NCI-H2029 (cell line): Measurements from ENCODE around the gene KCNQ1OT1.

ENCODE experiments used
- DNase-seq: peaks from one replicate; lab custom pipeline; 2025; lab: John Stamatoyannopoulos, UW

KCNQ1OT1 gene

GRCh38 chr11:2701898-2702434 is 2.2 kb upstream of the KCNQ1OT1 start:
- DNase-seq: no peak

GRCh38 chr11:2701230-2701629 is 1.4 kb upstream of the KCNQ1OT1 start:
- no peak for DNase-seq

DNA sequence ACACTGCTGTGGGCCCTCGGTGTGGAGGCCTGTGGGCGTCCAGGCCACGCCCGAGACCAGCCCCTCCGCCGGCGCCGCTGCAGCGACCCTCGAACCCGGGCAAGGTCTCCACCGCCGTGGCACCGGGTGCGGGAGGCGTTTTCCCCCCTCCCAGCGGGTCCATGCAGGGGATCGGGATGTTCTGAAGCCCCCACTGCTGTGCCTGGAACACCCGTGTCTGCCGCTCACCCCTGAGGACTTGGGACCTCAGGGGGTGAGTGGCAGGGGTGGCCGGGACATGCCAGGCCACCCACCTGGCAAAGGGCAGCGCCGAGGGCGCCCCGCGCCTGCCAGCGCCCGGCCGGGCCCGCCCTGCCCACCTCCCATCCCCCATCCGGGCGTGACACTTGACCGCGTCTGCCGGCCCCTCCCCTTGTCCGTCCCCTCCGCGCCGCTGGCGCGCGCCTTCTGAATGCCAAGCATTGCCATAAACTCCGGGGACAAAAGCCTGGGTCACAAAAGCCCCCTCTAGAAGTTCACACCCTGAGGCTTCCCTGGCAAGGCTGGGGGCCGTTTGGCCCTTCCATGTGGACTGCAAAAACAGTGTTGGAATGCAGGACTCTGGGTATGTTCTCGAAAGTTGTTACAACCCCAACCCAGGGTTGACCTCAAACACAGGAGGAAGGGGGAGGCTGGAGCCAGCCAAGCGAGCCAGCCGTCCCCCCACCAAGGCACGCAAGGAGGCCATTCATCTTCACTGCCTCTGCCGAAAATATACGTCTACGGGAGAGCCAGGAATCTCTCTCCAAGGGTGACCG is 819 bp upstream of the KCNQ1OT1 start:
- DNase-seq: no peak

GRCh38 chr11:2699185-2699530 is 636 bp downstream of the KCNQ1OT1 start:
- DNase-seq: no peak

GRCh38 chr11:2698386-2699184 is 1.2 kb downstream of the KCNQ1OT1 start:
- no peak for DNase-seq

GRCh38 chr11:2697866-2698265 is 1.9 kb downstream of the KCNQ1OT1 start:
- no peak for DNase-seq

GRCh38 chr11:2696455-2696854 is 3.3 kb downstream of the KCNQ1OT1 start:
- no peak for DNase-seq

GRCh38 chr11:2694995-2695939 is 4.5 kb downstream of the KCNQ1OT1 start:
- no peak for DNase-seq

DNA sequence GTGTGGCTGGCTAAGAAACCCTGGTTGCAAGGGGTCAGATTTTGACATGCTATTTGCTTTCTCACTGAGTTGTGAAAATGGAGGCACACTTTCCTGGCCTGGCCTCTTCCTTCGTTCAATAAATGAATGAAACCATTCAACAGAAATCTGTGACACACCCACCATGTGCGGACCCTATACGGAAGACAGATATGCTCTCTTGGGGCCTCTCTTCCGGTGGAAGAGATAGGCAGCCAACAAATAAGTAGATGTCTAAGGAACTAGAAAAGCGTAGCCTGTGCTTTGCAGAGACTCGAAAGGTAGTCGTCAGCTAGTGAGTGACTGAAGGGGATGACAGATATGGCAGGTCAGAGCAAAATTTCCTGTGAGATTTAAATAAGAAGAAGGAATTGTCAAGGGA is 5.3 kb downstream of the KCNQ1OT1 start:
- no peak for DNase-seq

DNA sequence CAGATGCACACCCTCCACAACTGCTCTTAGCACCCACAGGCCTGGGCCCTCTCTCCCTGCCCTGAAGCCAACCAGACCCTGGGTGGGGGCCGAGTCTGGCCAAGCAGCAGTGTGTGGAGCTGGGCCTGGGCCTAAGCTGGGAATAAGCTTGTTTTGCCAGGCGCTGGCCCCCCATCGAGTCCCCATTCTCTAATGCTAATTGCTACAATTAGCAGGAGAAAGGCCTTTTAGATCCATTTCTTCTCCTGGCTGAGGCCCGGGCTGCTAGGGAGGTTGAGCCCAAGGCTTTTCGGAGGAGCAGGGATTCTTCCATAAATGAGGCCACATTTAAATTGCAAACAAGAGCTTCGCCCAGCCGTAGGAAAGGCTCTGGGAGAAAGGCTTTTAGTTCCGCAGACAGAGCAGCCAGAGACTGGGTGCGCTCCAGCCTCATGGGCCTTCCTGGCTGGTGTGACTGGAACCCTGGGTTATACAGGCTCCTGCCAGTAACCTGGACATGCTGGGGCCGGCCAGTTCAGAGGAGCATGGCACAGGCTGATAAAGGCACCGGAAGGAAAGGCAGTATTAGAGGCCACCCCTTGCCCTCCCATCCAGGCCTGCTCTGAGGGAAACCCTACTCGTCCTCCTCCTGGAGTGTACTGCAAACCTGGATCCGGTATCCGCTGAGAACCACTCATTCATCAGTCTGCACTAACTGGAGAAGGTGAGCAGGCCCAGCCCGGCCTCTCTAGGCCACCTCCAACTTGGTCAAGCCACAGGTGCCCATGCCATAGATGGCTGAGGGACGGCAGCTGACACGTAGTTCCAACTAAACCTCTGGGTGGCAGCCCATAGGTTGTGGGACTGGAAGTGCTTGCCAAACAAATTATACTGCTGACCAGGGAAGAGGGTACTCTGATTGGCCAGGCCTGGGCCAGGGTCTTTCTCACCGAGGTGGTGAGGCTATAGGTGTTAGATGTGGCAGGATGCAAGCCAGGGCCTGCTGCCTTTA is 6.2 kb downstream of the KCNQ1OT1 start:
- DNase-seq: no peak

DNA sequence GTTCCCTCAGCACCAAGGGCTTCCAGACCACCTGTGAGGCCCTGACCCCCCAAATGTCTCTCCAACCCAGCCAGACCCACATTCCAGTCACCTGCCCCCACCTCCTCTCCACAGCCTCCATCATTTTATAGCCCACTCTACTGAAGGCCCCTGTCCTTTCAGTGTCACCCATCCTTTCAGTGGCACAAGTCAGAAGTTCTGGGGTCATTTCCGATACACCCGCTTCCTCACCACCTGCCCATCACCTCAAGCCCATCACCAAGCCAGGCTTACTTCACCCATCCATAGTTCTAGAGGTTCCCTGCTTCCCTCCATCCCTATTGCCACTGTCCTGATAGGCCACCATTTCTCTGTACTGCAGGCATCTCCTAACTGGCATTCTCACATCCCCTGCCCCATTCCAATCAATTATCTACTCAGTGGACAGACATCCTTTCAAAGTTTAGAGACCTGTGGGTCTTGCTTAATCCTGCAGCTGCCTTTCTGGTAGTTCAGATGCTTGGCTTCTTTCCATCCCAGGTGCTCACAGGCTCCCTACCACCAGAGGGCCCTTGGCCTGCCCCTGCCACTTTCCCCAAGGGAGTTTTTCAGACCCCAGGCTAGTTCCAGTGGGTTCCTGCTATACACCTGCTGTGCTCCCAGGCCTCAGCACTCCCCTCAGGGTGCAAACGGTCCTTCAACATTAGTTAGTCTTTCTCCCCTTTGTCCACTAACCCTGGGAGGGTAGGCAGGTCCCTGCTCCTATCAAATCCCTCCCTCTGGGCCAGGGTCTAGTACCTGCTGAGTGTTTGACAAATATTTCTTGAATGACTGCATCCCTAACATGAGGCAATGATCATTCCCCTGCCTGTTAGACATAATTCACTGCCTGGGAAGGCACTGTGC is 7.6 kb downstream of the KCNQ1OT1 start:
- DNase-seq: peak; percentile 57

GRCh38 chr11:2691355-2691761 is 8.4 kb downstream of the KCNQ1OT1 start:
- no peak for DNase-seq

GRCh38 chr11:2690596-2691354 is 9.0 kb downstream of the KCNQ1OT1 start:
- DNase-seq: no peak

DNA sequence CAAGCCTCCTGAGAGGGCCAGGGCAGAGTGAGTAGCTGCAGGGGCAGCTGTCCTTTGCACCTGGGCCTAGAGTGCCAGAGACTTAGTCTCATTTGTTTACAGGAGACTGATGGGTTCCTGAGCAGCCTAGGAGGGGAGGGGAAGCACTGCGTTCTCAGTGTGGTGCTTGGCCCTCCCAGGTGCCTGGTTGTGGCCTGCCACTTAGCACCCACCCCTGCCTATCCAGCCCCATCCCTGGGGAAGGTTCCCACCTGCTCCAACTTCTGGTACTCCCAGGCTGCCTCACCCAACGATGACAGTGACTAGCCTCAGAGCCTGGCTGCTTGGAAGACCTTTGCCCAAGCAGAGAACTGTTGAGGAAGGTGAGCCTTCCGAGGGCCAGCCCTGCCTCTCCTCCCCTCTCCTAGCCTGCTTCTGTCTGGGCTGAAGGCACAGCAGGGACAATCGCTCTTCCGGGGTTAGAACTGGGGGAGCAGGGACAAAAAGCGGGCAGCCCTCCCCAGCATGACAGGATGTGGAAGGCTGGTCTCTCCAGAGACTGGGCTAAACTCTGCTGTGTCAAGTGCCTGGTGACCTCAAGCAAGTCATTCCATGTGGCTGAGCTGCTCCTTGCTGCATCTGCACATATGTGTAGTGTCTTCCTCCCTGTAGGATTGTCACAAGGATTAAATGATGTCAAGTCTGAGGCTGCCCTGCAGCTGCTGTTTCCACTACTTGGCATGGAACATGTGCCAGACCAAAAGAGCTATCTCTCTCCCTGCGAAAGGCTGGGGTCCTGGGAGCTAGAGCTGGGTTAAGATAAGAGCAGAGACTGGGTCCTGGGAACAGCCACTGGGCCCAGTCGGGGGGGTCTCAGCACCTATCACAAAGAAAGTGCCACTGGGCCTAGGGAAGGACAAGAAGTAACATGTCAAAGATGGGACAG is 9.9 kb downstream of the KCNQ1OT1 start:
- no peak for DNase-seq

- DNase-seq: no peak
These were observed 11.2 kb downstream of the KCNQ1OT1 start for GRCh38 chr11:2688381-2689231.

DNA sequence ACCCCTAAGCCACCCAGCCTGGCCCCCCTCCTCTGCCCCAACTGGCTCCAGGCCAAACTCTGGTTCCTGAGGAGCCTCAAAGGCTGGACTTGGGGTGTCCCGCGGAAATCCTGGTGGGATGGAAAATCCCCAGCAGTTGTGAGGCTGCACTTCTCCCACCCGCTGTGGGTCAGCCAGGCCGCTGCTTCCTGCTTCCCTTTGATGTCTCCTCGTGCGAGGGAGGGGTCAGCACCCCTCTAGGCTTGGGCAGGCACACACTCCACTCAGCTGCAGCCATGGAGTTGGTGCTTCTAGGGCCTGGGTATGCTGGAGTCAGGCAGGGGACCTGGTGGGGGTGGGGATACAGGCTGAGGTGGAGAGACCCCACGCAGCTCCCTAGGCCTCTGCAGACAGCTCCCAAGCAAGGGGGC is 12.0 kb downstream of the KCNQ1OT1 start:
- DNase-seq: no peak

DNA sequence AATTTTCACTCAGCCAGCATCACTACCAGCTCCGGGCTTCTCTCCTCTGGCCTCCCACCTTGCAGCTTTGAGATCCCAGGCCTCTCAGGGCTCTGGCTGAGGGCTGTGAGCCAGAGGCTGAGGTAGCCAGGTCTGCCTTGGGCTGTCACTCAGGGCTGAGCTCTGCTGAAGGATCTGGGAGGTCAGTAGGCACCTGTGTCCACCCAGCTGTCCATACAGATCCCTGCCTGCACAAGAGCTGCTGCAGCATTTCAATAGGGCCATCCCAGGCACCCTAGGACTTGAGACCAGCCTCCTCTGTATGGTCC is 12.6 kb downstream of the KCNQ1OT1 start:
- no peak for DNase-seq
